GM18520 (cell line): Measurements from ENCODE around the gene OR5C1.
"Not testable (repeated sequence)": the region's sequence is repeated elsewhere in the genome, so short reads cannot be mapped to it uniquely, and the experiment has no call there.

Experiments
- ATAC-seq: cut with Tn5 transposase; IDR thresholded peaks from one replicate; pipeline ENCODE4 v1.9.1; 2021; ENCODE audit not compliant: unreplicated experiment

OR5C1 gene

GRCh38 chr9:122788831-122789230 lies at the start of gene OR5C1:
OR5C1 (plus strand) TSS chr9:122788933; CDS start chr9:122788933, 0 bp downstream.
- no peak for ATAC-seq

GRCh38 chr9:122742003-122742402 lies 46.7 kb upstream of the OR5C1 start, which contains the start of gene OR1L6:
OR1L6 (plus strand) TSS chr9:122742303; CDS start chr9:122749848, 7,545 bp downstream.
- no peak for ATAC-seq

- ATAC-seq = no peak
These were observed 33.9 kb upstream of the OR5C1 start for GRCh38 chr9:122754825-122755224.

- no peak for ATAC-seq
These were observed 20.9 kb upstream of the OR5C1 start for GRCh38 chr9:122767817-122768216.

GRCh38 chr9:122777052-122777451 lies 11.7 kb upstream of the OR5C1 start:
- no peak for ATAC-seq

- ATAC-seq = no peak
These were observed 10.7 kb upstream of the OR5C1 start for GRCh38 chr9:122777935-122778627.

- ATAC-seq = no peak
These were observed 9.6 kb upstream of the OR5C1 start for GRCh38 chr9:122779181-122779580.

GRCh38 chr9:122780026-122780425 lies 8.7 kb upstream of the OR5C1 start:
- no peak for ATAC-seq

- no peak for ATAC-seq
These were observed 7.1 kb upstream of the OR5C1 start for GRCh38 chr9:122781671-122782070.

- ATAC-seq = no peak
These were observed 3.5 kb upstream of the OR5C1 start for GRCh38 chr9:122785269-122785668.

GRCh38 chr9:122786338-122786737 lies 2.4 kb upstream of the OR5C1 start:
- ATAC-seq = no peak

GRCh38 chr9:122789256-122790046 lies 718 bp downstream of the OR5C1 start:
- no peak for ATAC-seq

GRCh38 chr9:122791872-122792669 lies 3.3 kb downstream of the OR5C1 start:
- ATAC-seq = no peak

GRCh38 chr9:122797316-122798063 lies 8.8 kb downstream of the OR5C1 start:
- no peak for ATAC-seq

GRCh38 chr9:122800066-122801060 lies 11.6 kb downstream of the OR5C1 start, which contains the start of gene OR1K1:
OR1K1 (plus strand) TSS chr9:122800123; CDS start chr9:122800123, 0 bp downstream.
- no peak for ATAC-seq

GRCh38 chr9:122806661-122807060 lies 17.9 kb downstream of the OR5C1 start:
- no peak for ATAC-seq

GRCh38 chr9:122807271-122807900 lies 18.7 kb downstream of the OR5C1 start:
- no peak for ATAC-seq

GRCh38 chr9:122808141-122808540 lies 19.4 kb downstream of the OR5C1 start:
- no peak for ATAC-seq

GRCh38 chr9:122809261-122809660 lies 20.5 kb downstream of the OR5C1 start:
- not testable (repeated sequence) for ATAC-seq
